HG02970 (cell line): ENCODE results near the gene STAM.
"Not testable (repeated sequence)": the region's sequence is repeated elsewhere in the genome, so short reads cannot be mapped to it uniquely, and the experiment has no call there.

Source experiments
- ATAC-seq: cut with Tn5 transposase; IDR thresholded peaks from one replicate; pipeline ENCODE4 v1.9.1; 2021; ENCODE audit warnings: mild to moderate bottlenecking, moderate library complexity, moderate number of reproducible peaks; ENCODE audit not compliant: unreplicated experiment, low FRiP score

The STAM gene

GRCh38 chr10:17716161-17716560 is 72.2 kb downstream of the STAM start:
- ATAC-seq, result no peak

GRCh38 chr10:17722317-17723014 is 78.5 kb downstream of the STAM start:
- ATAC-seq, result not testable (repeated sequence)

- no peak for ATAC-seq
Observed at GRCh38 chr10:17725703-17726102, 81.8 kb downstream of the STAM start.

- ATAC-seq, result no peak
Observed at GRCh38 chr10:17729630-17730029, 85.7 kb downstream of the STAM start.

GRCh38 chr10:17730667-17731066 is 86.7 kb downstream of the STAM start:
- no peak for ATAC-seq

GRCh38 chr10:17731331-17732020 is 87.5 kb downstream of the STAM start:
- ATAC-seq, result no peak

- ATAC-seq, result no peak
Observed at GRCh38 chr10:17733620-17734019, 89.7 kb downstream of the STAM start.

- no peak for ATAC-seq
Observed at GRCh38 chr10:17734432-17735080, 90.6 kb downstream of the STAM start.

GRCh38 chr10:17735166-17735941 is 91.4 kb downstream of the STAM start:
- no peak for ATAC-seq

- no peak for ATAC-seq
Observed at GRCh38 chr10:17736223-17736622, 92.3 kb downstream of the STAM start.

GRCh38 chr10:17737027-17737965 is 93.3 kb downstream of the STAM start:
- ATAC-seq, result no peak

- no peak for ATAC-seq
Observed at GRCh38 chr10:17740668-17741067, 96.7 kb downstream of the STAM start.

GRCh38 chr10:17742918-17743317 is 99.0 kb downstream of the STAM start:
- no peak for ATAC-seq

GRCh38 chr10:17743437-17743836 is 99.5 kb downstream of the STAM start:
- no peak for ATAC-seq

- ATAC-seq, result no peak
Observed at GRCh38 chr10:17744341-17744861, 100.5 kb downstream of the STAM start.

GRCh38 chr10:17747883-17748550 is 104.1 kb downstream of the STAM start:
- ATAC-seq, result no peak

- no peak for ATAC-seq
Observed at GRCh38 chr10:17749890-17750289, 105.9 kb downstream of the STAM start.

- no peak for ATAC-seq
Observed at GRCh38 chr10:17751781-17752445, 108.0 kb downstream of the STAM start, which contains the start of gene TMEM236. Gene TMEM236, plus strand, starts transcription at chr10:17752201. Its CDS starts 95 bp downstream, at chr10:17752296.
